Keratinocyte (primary cell): ENCODE measurements around the gene PARD3B.

ENCODE experiments used
- EZH2 ChIP-seq: IDR thresholded peaks from one replicate; pipeline ENCODE4 v1.6.1; 2012; ENCODE audit warnings: inconsistent platforms, mild to moderate bottlenecking, low read length, moderate library complexity
- TF ChIP-seq, protein P1 (sequence below), 3 experiments: IDR thresholded peaks in 1 of 3; conservative IDR thresholded peaks in 1 of 3; optimal IDR thresholded peaks in 1 of 3; 2 replicates in 2 of 3; 3 replicates in 1 of 3; pipeline versions ENCODE3 to v1.5.1; 2011; ENCODE audit warnings: low read length in 3 of 3, mild to moderate bottlenecking in 3 of 3, moderate library complexity in 2 of 3, control low read depth in 1 of 3, inconsistent platforms in 1 of 3; ENCODE audit not compliant: insufficient read depth in 2 of 3; ENCODE audit errors: extremely low read depth in 1 of 3

DNA sequence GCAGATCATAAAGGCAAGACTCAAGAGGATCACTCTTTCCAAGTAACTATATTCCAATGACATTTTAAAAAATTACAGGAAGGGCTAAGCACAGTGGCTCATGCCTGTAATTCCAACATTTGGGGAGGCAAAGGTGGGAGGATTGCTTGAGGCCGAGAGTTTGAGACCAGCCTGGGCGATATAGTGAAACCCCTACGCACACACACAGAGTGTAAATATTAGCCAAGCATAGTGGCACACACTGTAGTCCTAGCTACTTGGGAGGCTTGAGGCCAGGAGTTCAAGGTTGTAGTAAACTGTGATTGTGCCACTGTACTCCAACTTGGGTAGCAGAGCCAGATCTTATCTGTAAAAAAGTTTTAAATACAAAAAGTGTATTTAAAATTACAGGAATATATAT, 686.8 kb downstream of the PARD3B start:
- TF ChIP-seq, protein P1, sequence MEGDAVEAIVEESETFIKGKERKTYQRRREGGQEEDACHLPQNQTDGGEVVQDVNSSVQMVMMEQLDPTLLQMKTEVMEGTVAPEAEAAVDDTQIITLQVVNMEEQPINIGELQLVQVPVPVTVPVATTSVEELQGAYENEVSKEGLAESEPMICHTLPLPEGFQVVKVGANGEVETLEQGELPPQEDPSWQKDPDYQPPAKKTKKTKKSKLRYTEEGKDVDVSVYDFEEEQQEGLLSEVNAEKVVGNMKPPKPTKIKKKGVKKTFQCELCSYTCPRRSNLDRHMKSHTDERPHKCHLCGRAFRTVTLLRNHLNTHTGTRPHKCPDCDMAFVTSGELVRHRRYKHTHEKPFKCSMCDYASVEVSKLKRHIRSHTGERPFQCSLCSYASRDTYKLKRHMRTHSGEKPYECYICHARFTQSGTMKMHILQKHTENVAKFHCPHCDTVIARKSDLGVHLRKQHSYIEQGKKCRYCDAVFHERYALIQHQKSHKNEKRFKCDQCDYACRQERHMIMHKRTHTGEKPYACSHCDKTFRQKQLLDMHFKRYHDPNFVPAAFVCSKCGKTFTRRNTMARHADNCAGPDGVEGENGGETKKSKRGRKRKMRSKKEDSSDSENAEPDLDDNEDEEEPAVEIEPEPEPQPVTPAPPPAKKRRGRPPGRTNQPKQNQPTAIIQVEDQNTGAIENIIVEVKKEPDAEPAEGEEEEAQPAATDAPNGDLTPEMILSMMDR (optimal IDR thresholded peaks at IDR 0.05 in 1 of 3, IDR thresholded peaks at IDR 0.05 in 1 of 3, conservative IDR thresholded peaks at IDR 0.05 in 1 of 3; ENCODE audit: extremely low read depth in 1 of 3, insufficient read depth in 2 of 3, low read length in 3 of 3): no peak
- no peak for TF ChIP-seq EZH2
